ENCODE data around the gene NGB.
"Not testable (repeated sequence)": the region's sequence is repeated elsewhere in the genome, so short reads cannot be mapped to it uniquely, and the experiment has no call there.

NGB gene

DNA sequence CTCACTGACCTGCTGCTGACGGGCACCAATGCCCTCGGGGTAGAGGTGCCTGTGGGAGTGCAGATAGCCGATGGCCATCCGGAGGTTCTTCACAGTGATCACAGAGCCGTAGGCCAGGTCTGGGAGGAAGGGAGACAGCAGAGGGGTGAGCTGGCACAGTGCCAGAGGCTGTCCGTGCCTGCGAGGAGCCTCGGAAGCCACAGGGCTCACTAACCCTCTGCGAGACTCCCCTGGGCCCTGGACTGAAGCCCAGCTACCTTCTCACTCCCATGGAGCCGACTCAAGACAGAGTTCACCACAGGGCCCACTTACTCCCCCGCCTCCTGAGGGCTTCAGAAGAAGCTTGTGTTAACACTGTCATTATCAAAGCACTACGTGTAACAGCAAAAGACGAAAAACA is 25.1 kb upstream of the NGB start:
- no peak for DNase-seq (ENCODE audit: low read depth in 3 of 3)

DNA sequence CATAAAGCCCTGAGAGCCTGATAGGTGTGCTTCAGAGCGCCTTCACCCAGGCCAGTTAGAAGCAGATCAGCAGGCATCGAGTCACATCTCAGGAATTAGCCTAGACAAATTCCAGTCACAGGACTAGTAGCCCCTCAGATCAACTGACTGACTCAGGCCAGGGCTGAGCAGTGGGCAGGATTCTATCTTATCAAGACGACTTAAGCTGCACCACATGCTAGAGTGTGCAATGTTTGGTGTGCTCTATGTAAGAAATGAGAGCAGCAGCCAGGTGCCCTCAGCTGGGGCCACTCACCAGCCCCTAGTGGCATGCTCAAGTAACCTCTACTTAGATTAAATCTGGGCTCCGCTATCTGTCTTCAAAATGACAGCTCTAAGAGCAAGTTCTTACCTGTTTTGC is 19.7 kb upstream of the NGB start:
- DNase-seq (ENCODE audit: low read depth in 3 of 3), result no peak

DNA sequence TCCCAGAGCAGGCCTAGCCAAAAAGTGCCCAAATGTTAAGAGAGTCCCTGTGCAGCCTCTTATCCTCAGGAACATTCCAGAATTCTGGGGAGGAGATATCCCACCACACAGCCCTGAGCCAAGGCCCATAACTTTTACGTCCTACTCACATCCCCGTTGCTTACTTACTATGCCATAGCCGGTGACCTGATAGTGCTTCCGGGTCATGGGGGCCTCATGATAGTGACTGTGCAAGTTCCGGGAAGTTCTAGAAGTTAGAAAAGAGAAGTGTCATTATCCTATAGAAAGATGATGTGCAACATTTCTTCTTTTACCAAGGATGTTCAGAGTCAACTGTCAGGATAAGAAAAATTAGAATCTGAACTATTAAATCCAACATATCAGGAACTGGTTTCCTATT is 15.6 kb upstream of the NGB start:
- DNase-seq (ENCODE audit: low read depth in 3 of 3), result no peak

DNA sequence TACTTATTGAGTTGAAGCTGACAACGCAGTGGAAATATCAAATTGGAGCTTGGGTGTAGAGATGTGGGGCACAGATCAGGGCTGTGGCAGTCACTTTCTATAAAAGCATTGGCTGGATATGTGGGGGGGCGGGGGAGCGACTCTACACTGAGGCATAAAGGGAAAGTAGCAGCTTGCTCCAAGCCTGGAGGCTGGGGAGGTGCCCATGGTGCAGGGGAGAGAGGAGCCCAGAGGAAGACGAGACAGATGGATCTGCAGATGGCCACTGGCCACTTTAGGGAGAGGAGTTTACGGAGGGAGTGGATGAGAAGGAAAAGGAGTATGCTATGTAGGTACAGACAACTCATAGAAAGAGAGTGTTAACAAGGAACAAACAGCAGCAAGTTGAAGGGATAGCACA is 13.5 kb upstream of the NGB start:
- no peak for DNase-seq (ENCODE audit: low read depth in 3 of 3)

DNA sequence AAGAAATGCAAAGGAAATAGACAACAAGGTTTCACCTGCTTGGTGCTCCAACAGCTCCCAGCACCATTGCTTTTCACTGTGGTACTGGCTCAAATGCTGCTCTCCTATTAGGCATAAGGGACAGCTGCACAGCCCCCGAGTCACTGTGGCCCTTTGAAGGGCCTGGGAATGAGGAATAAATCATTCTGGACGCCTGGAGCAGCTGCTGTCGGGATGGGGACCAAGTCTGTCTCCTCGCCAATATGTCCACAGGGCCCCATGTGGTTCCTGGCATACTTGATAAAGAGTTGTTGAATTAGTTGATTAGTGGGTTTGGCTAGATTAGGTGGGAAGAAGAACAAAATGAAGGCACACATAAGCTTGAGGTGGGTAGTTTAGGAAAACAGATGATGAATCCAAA is 13.1 kb upstream of the NGB start:
- DNase-seq (ENCODE audit: low read depth in 3 of 3), result no peak

DNA sequence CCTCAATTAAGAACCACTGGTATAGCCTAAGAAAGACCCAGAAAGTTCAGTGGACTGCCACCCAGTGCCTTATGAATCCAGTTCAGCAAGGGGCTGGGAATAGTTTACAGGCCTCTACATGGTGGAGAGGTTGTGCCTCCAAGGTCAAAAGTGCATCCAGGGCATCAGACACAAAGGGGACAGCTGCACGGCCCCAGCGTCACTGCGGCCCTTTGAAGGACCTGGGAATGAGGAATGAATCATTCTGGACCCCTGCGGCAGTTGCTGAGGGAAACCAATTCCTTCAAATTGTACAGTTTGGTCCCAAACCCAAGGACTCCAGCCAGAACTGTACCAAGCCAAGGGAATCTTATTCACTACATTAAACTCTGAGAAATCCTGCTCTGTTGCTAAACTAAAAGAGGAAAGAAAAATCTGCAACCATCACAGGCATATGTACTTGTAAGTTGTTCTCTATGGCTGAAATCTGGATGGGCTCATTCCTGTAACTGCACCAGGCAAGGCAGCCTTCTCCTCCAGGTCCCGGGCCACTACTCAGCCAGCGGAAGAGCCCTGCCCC is 10.9 kb upstream of the NGB start:
- DNase-seq (ENCODE audit: low read depth in 3 of 3), result no peak

DNA sequence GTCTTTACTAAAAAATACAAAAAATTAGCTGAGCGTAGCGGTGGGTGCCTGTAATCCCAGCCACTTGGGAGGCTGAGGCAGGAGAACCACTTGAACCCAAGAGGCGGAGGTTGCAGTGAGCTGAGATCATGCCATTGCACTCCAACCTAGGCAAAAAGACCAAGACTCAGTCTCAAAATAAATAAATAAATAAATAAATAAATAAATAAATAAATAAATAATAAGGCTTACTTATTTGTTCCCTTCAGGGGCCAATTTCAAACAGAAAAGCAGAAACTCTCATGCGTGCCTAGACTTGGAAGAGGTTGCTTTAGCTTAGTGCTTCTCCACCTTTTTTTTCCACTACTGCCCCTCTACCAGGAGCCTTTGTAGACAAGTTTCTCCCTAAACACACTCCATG is 9.9 kb upstream of the NGB start:
- DNase-seq (ENCODE audit: low read depth in 3 of 3), result not testable (repeated sequence)

DNA sequence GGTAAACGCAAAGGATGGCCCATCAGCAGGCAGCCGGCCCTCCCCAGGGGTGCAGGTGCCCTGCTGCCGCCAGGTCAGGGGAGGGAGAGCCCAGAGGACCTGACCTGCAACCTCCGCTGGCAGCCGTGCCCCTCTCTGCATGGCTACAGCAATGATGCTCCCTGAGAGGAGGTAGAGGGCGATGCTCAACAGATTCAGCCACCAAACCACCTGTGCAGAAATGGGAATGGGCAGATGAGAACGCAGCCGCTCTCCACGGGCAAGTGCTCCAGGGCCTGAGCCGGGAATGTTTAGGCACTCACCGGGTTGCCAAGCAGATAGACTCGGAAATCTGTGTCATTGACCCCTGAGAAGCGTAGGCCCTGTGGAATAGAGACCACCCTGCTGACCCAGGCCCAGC is 8.7 kb upstream of the NGB start:
- no peak for DNase-seq (ENCODE audit: low read depth in 3 of 3)

DNA sequence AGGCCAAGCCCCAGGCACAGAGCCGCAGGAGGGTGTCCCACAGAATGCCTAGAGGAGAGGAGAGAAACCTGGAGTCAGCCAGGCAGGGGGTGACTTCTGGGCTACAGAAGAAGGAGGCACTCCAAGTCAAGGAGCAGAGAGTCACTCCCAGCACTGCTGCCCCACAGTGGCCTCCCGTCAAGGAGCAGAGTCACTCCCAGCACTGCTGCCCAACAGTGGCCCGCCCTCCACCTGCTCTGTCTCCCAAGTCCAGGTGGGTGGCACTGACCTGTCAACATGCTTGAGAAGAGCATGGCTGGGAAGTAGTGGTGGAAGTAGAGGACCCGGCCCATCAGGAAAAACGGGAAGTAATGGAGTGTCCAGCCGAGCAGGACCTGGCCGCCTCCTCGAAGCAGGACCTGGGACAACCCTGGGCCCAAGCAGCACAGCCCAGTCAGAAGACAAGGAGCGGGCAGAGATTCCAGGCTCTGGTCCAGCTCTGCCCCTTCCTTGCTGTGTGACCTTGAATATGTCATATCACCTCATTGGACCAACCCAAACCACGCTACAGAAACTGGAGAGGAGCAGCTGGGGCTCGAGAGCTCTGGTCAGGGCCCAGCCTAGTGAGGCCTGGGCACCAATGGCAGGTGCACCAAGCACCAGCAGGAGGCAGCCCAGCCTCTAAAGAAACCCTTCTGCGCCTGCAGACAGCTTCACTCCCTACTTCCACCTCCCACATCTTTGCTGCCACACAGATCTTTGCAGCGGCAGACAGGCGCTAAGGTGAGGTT is 7.6 kb upstream of the NGB start:
- no peak for DNase-seq (ENCODE audit: low read depth in 3 of 3)

- DNase-seq (ENCODE audit: low read depth in 3 of 3), result no peak
Observed at GRCh38 chr14:77276959-77277358, 6.0 kb upstream of the NGB start.

- no peak for DNase-seq (ENCODE audit: low read depth in 3 of 3)
Observed at GRCh38 chr14:77276295-77276935, 5.4 kb upstream of the NGB start.

- no peak for DNase-seq (ENCODE audit: low read depth in 3 of 3)
Observed at GRCh38 chr14:77275601-77276017, 4.6 kb upstream of the NGB start.

- DNase-seq (ENCODE audit: low read depth in 3 of 3), result no peak
Observed at GRCh38 chr14:77275041-77275580, 4.1 kb upstream of the NGB start.

DNA sequence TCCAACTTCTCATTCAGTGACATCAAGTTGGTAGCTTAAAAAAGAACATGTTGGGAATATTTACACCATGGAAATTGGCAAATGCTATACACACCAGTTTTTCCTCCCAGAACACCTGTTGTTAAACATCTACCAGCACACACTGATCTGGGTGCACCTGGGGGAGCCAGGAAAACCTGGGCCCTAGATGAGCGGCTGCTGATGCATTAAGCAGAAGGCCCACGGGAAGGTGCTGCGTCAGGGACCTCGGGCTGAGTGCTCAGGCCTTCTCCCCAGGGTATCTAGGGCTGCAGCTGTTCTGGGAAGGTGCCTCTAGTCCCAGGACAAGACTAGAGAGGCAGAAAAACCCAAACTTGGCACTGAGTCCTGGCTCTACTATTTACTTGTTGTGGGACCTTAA is 2.8 kb upstream of the NGB start:
- no peak for DNase-seq (ENCODE audit: low read depth in 3 of 3)

DNA sequence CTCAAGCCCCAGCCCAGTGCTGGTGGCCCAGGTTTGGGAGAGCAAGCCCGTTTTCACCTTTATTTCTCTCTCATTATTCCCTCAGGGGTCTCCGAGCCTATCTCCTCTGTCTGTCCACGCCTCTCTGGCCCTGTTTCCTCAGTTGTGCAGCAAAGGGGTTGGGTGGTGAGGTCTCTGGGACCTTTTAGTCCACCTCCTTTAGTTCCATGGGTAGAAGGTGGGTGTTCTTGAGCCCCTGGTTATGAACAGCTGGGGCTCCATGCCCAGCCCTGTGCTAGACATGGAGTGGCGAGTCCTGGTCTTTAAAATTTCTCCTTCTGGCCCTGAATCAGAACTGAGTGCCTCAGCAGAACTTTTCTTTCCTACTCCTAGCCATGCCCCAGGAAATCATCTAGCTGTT is 1.3 kb upstream of the NGB start:
- no peak for DNase-seq (ENCODE audit: low read depth in 3 of 3)

GRCh38 chr14:77270361-77271112 is 469 bp downstream of the NGB start:
- DNase-seq (ENCODE audit: low read depth in 3 of 3), result no peak

DNA sequence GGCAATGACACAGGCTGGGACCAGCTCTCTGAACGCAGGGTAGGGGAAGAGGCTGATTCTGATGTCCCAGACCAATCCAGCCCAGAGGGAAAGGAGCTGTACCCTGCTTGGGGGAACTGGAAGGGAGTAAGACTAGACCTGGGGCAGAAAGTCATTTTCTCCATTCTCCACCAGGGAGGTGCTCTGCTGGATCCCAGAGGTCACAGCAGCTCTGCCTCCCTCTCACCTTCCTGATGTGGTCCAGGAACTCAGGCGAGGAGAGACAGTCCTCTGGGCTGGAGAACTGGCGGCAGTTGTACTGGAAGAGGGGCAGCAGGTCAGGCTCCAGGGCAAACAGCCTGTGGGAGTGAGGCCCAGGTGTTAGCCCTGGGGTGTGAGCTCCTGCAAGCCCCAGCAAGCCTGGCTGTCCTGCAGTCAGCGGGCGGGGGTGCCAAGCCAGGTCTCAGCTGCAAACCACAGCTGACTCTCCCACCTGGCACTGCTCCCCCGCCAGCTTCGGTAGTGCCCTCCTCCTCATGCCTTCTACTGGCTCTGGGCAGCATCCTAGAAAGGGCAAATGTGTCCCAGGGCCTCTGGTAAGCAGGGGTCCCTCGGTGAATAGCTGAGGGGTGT is 1.9 kb downstream of the NGB start:
- DNase-seq (ENCODE audit: low read depth in 3 of 3), result no peak

GRCh38 chr14:77267937-77268699 is 2.9 kb downstream of the NGB start:
- no peak for DNase-seq (ENCODE audit: low read depth in 3 of 3)

- no peak for DNase-seq (ENCODE audit: low read depth in 3 of 3)
Observed at GRCh38 chr14:77266336-77266735, 4.7 kb downstream of the NGB start.

DNA sequence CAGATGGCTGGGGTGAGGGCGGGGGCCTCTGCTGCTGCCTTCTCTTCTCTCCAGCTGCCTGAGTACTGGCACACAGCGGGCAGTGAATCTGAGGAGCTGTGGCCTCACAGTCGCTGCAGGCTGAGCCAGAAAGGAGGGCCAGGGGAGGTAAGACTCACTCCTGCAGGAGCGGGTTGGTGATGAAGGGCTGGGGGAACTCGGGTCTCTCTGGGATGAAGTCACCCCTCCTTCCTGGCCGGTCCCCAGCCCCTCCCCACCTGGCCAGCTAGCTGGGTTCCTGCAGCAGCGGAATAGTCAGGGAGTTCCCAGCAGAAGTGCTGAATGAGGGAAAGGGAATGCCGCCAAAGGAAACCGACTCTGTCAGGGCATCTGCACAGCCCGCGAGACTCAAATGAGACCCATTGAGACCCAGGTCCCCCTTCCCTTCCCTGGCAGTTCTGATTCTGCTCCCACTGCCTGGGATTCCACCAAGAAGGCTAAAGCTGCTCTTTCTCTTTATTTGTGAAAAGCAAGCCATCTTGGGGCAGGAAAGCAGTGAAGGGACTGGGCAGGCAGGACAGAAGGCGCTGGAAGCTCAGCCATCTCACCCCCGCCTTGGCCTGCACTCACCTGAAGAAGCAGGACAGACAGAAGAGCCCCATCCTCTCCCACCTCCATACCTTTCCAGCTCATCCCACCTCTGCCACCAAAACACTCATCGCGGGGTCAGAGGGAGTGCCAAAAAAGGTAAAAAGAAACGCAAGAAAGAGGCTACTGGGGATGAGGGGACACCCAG is 5.3 kb downstream of the NGB start:
- no peak for DNase-seq (ENCODE audit: low read depth in 3 of 3)

DNA sequence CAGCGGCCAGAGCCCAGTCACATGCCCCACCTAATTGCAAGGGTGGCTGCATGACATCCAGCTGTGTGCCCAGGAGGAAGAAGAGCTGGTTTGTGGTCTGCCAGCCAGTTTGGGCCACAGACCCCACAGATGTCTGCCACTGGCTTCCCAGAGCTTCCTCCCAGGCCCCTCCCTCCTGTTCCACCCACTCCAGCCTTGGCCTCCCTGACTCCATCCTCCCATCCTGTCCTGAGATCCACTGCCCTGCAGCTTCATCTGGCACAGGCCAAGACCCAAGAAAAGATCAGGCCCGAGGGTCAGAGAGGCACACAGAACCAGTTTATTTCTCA is 5.9 kb downstream of the NGB start:
- DNase-seq (ENCODE audit: low read depth in 3 of 3), result no peak

Measured in stimulated activated CD4-positive, alpha-beta T cell treated with anti-CD3 and anti-CD28 coated beads, TNF-alpha, amount 100 ng/mL, for 24 hours (primary cell).